SHP77 (cell line): ENCODE data around the gene CPN1.
A peak's percentile ranks its signal among the peaks of the same experiment; 100 is the strongest.

Experiments
- DNase-seq, 2 experiments: peaks; one replicate each; lab custom pipeline; 2025; lab: John Stamatoyannopoulos, UW

CPN1 gene

DNA sequence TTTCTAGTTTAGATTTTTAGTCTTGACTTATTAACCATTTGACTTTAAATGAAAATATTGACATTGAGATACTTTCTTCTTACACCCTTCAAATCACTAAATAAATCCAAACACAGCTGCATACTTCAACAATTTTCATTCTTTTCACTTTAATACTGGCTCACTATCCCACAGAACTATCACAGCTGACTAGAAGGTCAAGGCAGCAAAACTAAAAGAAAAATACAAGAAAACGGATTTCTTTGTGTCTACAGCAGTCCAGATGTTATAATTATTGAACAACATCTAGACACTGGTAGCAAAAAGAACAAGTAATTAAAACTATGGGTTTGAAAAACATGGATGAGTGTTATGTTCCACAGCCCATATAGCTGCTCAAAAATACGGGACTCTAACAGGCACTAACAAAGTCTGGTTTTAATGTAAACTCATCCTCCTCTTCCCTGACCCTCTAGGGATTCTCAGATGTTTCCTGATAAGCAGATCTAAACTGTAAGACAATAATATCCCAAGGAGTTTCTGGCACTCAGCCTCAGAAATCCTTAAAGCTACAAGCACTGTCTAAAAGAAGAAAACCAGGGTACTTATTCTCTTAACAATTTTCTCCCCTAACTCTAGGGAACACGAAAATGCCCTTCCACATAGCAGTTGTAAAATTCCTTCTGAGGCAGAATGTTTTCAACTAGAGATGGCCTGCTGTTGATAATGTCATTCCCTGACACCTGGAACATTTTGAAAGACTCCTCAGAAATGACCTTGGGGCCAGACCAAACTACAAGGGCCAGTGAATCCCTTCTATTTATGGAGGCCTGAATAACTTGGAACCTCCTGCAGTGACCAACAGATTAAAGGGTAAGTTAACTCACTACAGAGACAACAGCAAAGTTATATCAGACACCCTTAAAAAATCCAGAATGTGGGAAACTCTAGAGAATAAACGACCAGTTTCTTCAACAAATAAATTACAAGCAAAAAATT is 84.7 kb downstream of the CPN1 start:
- no peak for DNase-seq

- no peak for DNase-seq
Measured at GRCh38 chr10:99995713-99996112, 86.0 kb downstream of the CPN1 start.

DNA sequence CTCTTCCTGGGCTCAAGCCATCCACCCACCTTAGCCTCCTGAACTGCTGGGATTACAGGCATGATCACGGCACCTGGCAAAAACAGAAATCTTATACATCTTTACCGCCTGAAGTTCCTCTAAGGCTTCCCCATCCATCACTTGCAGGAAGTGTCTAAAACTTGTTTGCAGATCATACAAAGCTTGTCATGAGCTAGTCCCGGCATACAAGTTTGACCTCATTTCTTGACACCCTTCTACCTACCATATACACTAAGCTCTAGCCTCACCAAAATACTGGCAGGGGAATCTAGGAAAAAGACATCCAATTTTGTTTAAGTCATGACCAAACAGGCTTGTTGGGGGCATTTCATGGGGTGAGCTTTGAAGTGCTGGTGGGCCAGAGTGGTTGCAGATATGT is 86.4 kb downstream of the CPN1 start:
- DNase-seq: no peak

DNA sequence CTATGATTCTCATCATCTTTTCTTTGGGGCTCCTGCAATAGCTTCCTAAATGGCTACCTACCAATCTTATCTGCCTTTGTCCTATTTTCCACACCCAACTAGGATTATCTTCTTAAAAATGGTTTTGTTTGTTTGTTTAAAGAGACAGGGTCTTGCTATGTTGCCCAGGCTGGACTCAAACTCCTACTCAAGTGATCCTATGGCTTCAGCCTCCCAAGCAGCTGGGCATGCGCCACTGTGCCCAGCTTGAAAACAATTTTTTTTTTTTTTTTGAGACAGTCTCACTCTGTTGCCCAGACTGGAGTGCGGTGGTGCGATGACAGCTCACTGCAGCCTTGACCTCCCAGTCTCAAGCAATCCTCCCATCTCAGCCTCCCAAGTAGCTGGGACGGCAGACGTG is 86.9 kb downstream of the CPN1 start:
- no peak for DNase-seq

DNA sequence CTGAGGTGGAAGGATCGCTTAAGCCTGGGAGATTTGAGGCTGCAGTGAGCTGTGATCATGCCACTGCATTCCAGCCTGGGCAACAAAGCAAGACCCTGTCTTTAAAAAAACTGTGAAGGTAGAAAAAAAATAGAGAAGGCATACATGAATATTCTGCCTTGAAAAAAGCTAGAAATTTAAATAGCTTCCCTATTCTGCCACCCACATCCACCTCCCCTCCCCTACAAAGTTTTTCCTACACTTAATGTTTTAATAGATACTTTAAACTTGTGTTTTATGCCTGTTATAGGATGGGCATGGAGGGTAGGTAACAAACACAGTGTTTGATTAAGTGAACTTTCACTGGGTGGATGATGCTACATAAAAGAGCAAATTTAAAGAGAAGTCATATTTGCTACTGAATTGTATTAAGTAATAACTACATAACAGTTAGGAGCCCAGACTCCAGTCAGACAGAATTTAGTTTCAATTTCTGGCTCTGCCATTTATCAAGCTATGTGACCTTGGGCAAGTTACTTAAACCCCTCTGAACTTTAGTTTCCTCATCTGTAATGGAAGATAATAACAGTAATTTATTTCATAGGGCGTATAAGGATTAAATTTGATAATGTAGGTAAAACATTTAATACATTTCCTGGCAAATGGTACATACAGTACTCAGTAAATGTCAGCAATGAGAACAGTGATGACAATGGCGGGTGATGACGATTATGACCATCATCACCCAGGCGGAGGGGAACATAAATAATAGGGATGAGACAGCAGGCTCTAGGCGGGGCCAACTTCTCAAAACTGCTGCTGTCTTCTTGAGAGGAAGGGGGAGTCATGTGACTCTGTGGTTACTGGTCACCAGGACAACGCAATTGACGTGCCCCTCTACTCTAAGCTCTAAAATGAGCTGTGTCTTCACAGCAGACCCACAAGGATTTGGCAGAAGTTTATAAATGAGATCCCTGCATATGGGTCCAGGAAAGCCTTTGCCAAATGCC is 87.7 kb downstream of the CPN1 start:
- peak; percentile 18 to 49 for DNase-seq
